Astrocyte (in vitro differentiated cells and primary cell): ENCODE data around the gene PLCB4. TPM values are rescaled to one million over a fixed set of nuclear protein-coding genes. Genes with fewer than 3 reads are reported as not detected.
A peak's percentile ranks its signal among the peaks of the same experiment; 100 is the strongest.

Experiments
- DNase-seq: peaks from one replicate; pipeline ENCODE4 v3.0.0-alpha.2; 2010; ENCODE audit warnings: low read depth
- FAIRE-seq: peaks from 2 replicates; lab custom pipeline; 2011; peaks lifted over from hg19 to GRCh38; lab: Jason Lieb, UNC
- H2AFZ ChIP-seq: 2 replicates; pipeline ENCODE4 v1.6.0; 2012; ENCODE audit warnings: low read depth, low read length, inconsistent platforms
- H3K27ac ChIP-seq: 2 replicates; pipeline ENCODE4 v1.5.1; 2011; ENCODE audit warnings: low read depth, low read length, inconsistent platforms
- H3K27me3 ChIP-seq: 2 replicates; pipeline ENCODE4 v1.6.0; 2011; ENCODE audit warnings: low read length, inconsistent platforms; ENCODE audit not compliant: insufficient read depth
- H3K36me3 ChIP-seq: 2 replicates; pipeline ENCODE4 v1.5.1; 2011; ENCODE audit warnings: low read length, inconsistent platforms; ENCODE audit not compliant: insufficient read depth
- H3K4me1 ChIP-seq: 2 replicates; pipeline ENCODE4 v1.5.1; 2011; ENCODE audit warnings: low read length, inconsistent platforms; ENCODE audit not compliant: insufficient read depth
- H3K4me2 ChIP-seq: 2 replicates; pipeline ENCODE4 v1.6.0; 2012; ENCODE audit warnings: low read length, inconsistent platforms
- H3K4me3 ChIP-seq: 2 replicates; pipeline ENCODE4 v1.5.1; 2011; ENCODE audit warnings: low read depth, mild to moderate bottlenecking, low read length, inconsistent platforms; ENCODE audit not compliant: insufficient read depth
- H3K79me2 ChIP-seq: 2 replicates; pipeline ENCODE4 v1.6.0; 2012; ENCODE audit warnings: mild to moderate bottlenecking, low read length, inconsistent platforms; ENCODE audit not compliant: insufficient read depth
- H3K9ac ChIP-seq: 2 replicates; pipeline ENCODE4 v1.6.0; 2012; ENCODE audit warnings: mild to moderate bottlenecking, low read length, inconsistent platforms
- H3K9me3 ChIP-seq: 2 replicates; pipeline ENCODE4 v1.5.1; 2012; ENCODE audit warnings: low read depth, mild to moderate bottlenecking, low read length, inconsistent platforms; ENCODE audit not compliant: insufficient read depth
- H4K20me1 ChIP-seq: 2 replicates; pipeline ENCODE4 v1.6.0; 2012; ENCODE audit warnings: low read length, inconsistent platforms; ENCODE audit not compliant: insufficient read depth
- H3K27ac Mint-ChIP-seq: one replicate; pipeline ENCODE4 v1.8.0; 2021; ENCODE audit warnings: mild to moderate bottlenecking, mixed read lengths; ENCODE audit not compliant: unreplicated experiment
- H3K27me3 Mint-ChIP-seq: one replicate; pipeline ENCODE4 v1.8.0; 2021; ENCODE audit warnings: low read depth, mixed read lengths; ENCODE audit not compliant: unreplicated experiment
- H3K36me3 Mint-ChIP-seq: one replicate; pipeline ENCODE4 v1.8.0; 2021; ENCODE audit warnings: low read depth, mixed read lengths; ENCODE audit not compliant: unreplicated experiment
- H3K4me1 Mint-ChIP-seq: one replicate; pipeline ENCODE4 v1.8.0; 2021; ENCODE audit warnings: low read depth, mixed read lengths; ENCODE audit not compliant: unreplicated experiment
- H3K4me3 Mint-ChIP-seq: one replicate; pipeline ENCODE4 v1.8.0; 2021; ENCODE audit warnings: mild to moderate bottlenecking, moderate library complexity, mixed read lengths; ENCODE audit not compliant: unreplicated experiment
- H3K9me3 Mint-ChIP-seq: one replicate; pipeline ENCODE4 v1.8.0; 2021; ENCODE audit warnings: mild to moderate bottlenecking, mixed read lengths; ENCODE audit not compliant: unreplicated experiment
- EZH2 ChIP-seq: IDR thresholded peaks from 2 replicates; pipeline ENCODE4 v1.6.1; 2012; ENCODE audit warnings: mild to moderate bottlenecking, low read length, inconsistent platforms; ENCODE audit not compliant: insufficient read depth
- total RNA-seq: library from RNA; stranded (reverse); gene quantifications from 2 replicates; pipeline ENCODE4 v1.2.1, GENCODE V29; 2021
- TF ChIP-seq, protein P1 (sequence below): IDR thresholded peaks from 2 replicates; pipeline ENCODE4 v1.5.1; 2011; ENCODE audit warnings: low read depth, mild to moderate bottlenecking, inconsistent platforms, low read length, moderate library complexity; ENCODE audit not compliant: insufficient read depth

Gene PLCB4
- total RNA-seq, 1 donor from 2014 or later, result 58.2 TPM

DNA sequence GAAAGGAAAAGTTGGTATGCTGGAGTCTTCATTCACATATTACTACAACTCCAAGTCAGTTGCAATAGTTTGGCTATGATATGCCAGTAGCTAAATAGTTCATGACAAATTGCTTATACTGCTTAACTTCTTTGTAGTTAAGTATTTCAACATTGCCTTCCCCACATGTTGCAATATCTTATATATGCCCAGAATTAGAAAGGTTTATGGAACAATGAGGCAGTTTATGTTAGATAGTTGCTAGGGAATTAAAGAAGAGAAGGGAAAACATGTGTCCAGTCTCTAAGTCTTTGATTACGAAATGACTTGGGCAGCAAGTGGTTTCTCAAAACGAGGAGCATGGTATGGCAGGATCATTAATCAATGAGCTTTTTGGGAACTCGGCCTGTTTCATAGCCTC, 145.8 kb downstream of the PLCB4 start:
- no peaks in the 10 kb centered on the region for H3K9me3 Mint-ChIP-seq
- H3K4me3 Mint-ChIP-seq, result no peak overlapping the region
- no peaks in the 10 kb centered on the region for H3K36me3 ChIP-seq
- H3K36me3 Mint-ChIP-seq, result no peaks in the 10 kb centered on the region
- no peaks in the 10 kb centered on the region for H3K9me3 ChIP-seq
- H3K27me3 Mint-ChIP-seq, result no peaks in the 10 kb centered on the region
- FAIRE-seq (peak; percentile 5), DNase-seq (peak; percentile 96)
- H2AFZ ChIP-seq, result no peak overlapping the region
- H3K27ac ChIP-seq, result no peak overlapping the region
- no peaks in the 10 kb centered on the region for H3K4me1 ChIP-seq
- H4K20me1 ChIP-seq, result no peaks in the 10 kb centered on the region
- H3K27me3 ChIP-seq, result no peaks in the 10 kb centered on the region
- H3K9ac ChIP-seq, result no peak overlapping the region
- H3K27ac Mint-ChIP-seq, result no peak overlapping the region
- H3K4me2 ChIP-seq, result no peak overlapping the region
- H3K4me1 Mint-ChIP-seq, result peaks cover 26% of the 10 kb centered on the region
- H3K4me3 ChIP-seq, result no peak overlapping the region
- H3K79me2 ChIP-seq, result no peaks in the 10 kb centered on the region
- TF ChIP-seq EZH2, result no peak
- TF ChIP-seq, protein P1, sequence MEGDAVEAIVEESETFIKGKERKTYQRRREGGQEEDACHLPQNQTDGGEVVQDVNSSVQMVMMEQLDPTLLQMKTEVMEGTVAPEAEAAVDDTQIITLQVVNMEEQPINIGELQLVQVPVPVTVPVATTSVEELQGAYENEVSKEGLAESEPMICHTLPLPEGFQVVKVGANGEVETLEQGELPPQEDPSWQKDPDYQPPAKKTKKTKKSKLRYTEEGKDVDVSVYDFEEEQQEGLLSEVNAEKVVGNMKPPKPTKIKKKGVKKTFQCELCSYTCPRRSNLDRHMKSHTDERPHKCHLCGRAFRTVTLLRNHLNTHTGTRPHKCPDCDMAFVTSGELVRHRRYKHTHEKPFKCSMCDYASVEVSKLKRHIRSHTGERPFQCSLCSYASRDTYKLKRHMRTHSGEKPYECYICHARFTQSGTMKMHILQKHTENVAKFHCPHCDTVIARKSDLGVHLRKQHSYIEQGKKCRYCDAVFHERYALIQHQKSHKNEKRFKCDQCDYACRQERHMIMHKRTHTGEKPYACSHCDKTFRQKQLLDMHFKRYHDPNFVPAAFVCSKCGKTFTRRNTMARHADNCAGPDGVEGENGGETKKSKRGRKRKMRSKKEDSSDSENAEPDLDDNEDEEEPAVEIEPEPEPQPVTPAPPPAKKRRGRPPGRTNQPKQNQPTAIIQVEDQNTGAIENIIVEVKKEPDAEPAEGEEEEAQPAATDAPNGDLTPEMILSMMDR, result no peak

DNA sequence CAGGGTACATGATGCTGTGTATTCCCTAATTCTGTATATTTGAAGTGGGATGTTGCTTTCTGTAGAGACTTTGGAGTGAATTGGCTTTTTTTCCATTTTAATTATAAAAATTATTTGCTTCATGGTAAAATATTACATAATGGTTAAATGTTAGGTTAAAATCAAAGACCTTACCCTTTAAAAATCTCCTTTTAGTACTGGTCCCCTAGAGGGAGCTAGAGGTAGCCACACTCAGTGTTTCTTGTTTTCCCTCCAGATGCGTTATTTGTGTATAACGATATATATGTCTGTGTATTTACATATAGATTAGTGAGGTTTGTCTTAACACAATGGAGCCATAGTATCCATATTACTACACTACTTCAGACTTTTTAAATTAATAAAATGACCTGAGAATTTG, 146.7 kb downstream of the PLCB4 start:
- no peaks in the 10 kb centered on the region for H3K36me3 ChIP-seq
- no peaks in the 10 kb centered on the region for H3K27me3 ChIP-seq
- no peaks in the 10 kb centered on the region for H4K20me1 ChIP-seq
- no peaks in the 10 kb centered on the region for H3K9me3 Mint-ChIP-seq
- peaks cover 25% of the 10 kb centered on the region for H3K4me1 Mint-ChIP-seq
- peaks cover 2% of the 10 kb centered on the region for H3K4me1 ChIP-seq
- FAIRE-seq, result no peak
- no peak overlapping the region for H2AFZ ChIP-seq
- no peak overlapping the region for H3K4me2 ChIP-seq
- H3K79me2 ChIP-seq, result no peaks in the 10 kb centered on the region
- H3K9me3 ChIP-seq, result no peaks in the 10 kb centered on the region
- no peak overlapping the region for H3K4me3 ChIP-seq
- DNase-seq, result no peak
- no peak for TF ChIP-seq EZH2
- TF ChIP-seq, protein P1, result peak; percentile 5
- no peak overlapping the region for H3K27ac ChIP-seq
- H3K9ac ChIP-seq, result no peak overlapping the region
- H3K36me3 Mint-ChIP-seq, result no peaks in the 10 kb centered on the region
- H3K27me3 Mint-ChIP-seq, result no peaks in the 10 kb centered on the region
- H3K27ac Mint-ChIP-seq, result no peak overlapping the region
- no peak overlapping the region for H3K4me3 Mint-ChIP-seq

- Histone ChIP-seq H3K79me2 (no peaks in the 10 kb centered on the region), H3K9ac (no peak overlapping the region), H2AFZ (no peak overlapping the region), H3K4me1 (peaks cover 11% of the 10 kb centered on the region), H4K20me1 (no peaks in the 10 kb centered on the region), H3K4me2 (no peak overlapping the region), H3K4me3 (no peak overlapping the region), H3K36me3 (no peaks in the 10 kb centered on the region), H3K9me3 (no peaks in the 10 kb centered on the region), H3K27ac (no peak overlapping the region), H3K27me3 (no peaks in the 10 kb centered on the region)
- Mint-ChIP-seq H3K4me1 (peaks cover 35% of the 10 kb centered on the region), H3K27ac (peak overlapping the region; percentile 71), H3K27me3 (no peaks in the 10 kb centered on the region), H3K36me3 (peaks cover 2% of the 10 kb centered on the region), H3K4me3 (peak overlapping the region; percentile 16), H3K9me3 (no peaks in the 10 kb centered on the region)
- TF ChIP-seq EZH2, result no peak
- TF ChIP-seq, protein P1, result no peak
- FAIRE-seq (peak; percentile 94), DNase-seq (peak; percentile 67)
These were observed 149.7 kb downstream of the PLCB4 start for GRCh38 chr20:9218531-9218961.
